ENCODE measurements around the gene OR52H1. TPM values are rescaled to one million over a fixed set of nuclear protein-coding genes. Genes with fewer than 3 reads are reported as not detected.

Gene OR52H1
- total and polyA plus RNA-seq, 9 of the 15 experiments (the other 6 are each of a cell fraction or from before 2014, with no cell fraction given): 0.15 TPM; not detected in 8

DNA sequence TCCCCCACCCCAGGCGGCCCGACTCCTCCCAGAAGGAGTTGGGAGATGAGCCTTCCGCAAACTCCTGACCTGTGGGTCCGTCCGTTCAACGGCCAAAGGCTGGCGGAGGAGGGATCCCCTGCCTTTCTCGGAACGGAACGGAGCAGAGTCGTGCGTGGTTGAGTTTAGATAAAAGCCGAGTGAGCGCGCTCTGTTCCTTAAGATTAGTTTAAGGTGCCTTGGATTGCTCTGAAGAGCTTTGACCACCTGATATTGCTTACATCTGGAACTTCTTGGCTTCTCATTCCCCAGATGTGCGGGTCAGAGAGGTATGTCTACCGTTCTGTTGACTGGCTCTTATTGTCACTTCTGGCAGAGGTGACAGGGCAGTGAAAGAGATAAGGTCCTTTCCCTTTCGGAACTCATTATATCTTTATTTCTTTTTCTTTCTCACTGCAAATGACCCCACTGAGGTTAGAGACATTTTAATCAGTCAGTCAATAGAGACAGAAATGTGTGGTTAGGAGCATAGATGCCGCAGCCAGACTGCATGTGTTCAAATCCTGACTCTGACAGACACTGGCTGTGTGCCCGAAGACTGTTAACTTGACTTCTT lies 48.4 kb upstream of the OR52H1 start, which contains the start of gene TRIM6 (continued):
- TF ChIP-seq CHD7 (IDR thresholded peaks at IDR 0.05; ENCODE audit: low read depth, low read length) (no peak), MAFF (IDR thresholded peaks at IDR 0.05; ENCODE audit: low read length) (no peak), ZNF561 (CRISPR knock-in tag; conservative IDR thresholded peaks at IDR 0.05) (no peak), TARDBP (IDR thresholded peaks at IDR 0.05) (no peak), ETV1 (tag; conservative IDR thresholded peaks at IDR 0.05; ENCODE audit: low read depth) (no peak; the same call in 1 of the 2 replicates), CBX5 (IDR thresholded peaks at IDR 0.05; ENCODE audit: borderline replicate concordance, low read depth) (no peak), NR2C2 (CRISPR knock-in tag; IDR thresholded peaks at IDR 0.05) (no peak), NR2C2 (tag; IDR thresholded peaks at IDR 0.05) (0 out of 2 replicates have a peak, but pooled peaks have one; percentile 12), NCOA4 (IDR thresholded peaks at IDR 0.05; ENCODE audit: partially characterized antibody) (no peak), ZNF184 (CRISPR knock-in tag; IDR thresholded peaks at IDR 0.05) (no peak), ZSCAN29 (IDR thresholded peaks at IDR 0.05) (0 out of 2 replicates have a peak, but pooled peaks have one; percentile 49), MEIS2 (IDR thresholded peaks at IDR 0.05; ENCODE audit: partially characterized antibody) (peak; percentile 53), TSHZ1 (CRISPR knock-in tag; IDR thresholded peaks at IDR 0.05) (no peak)
